8988T (cell line): Measurements from ENCODE around the gene OR2AT4.
"Not testable (repeated sequence)": the region's sequence is repeated elsewhere in the genome, so short reads cannot be mapped to it uniquely, and the experiment has no call there.

Source experiments
- DNase-seq: peaks from one replicate; pipeline ENCODE4 v3.0.0; 2011

Gene OR2AT4

GRCh38 chr11:75063741-75064314 lies 32.8 kb downstream of the OR2AT4 start:
- no peak for DNase-seq

GRCh38 chr11:75059299-75059698 lies 37.4 kb downstream of the OR2AT4 start:
- DNase-seq, result no peak

GRCh38 chr11:75056814-75057213 lies 39.9 kb downstream of the OR2AT4 start:
- DNase-seq, result no peak

- DNase-seq, result no peak
Measured at GRCh38 chr11:75055511-75055910, 41.2 kb downstream of the OR2AT4 start.

- no peak for DNase-seq
Measured at GRCh38 chr11:75052457-75052856, 44.2 kb downstream of the OR2AT4 start.

- no peak for DNase-seq
Measured at GRCh38 chr11:75051043-75051442, 45.6 kb downstream of the OR2AT4 start.

GRCh38 chr11:75050516-75050915 lies 46.2 kb downstream of the OR2AT4 start:
- no peak for DNase-seq

GRCh38 chr11:75049501-75050266 lies 47.0 kb downstream of the OR2AT4 start:
- not testable (repeated sequence) for DNase-seq

GRCh38 chr11:75047191-75047590 lies 49.5 kb downstream of the OR2AT4 start:
- DNase-seq, result no peak

GRCh38 chr11:75046668-75047067 lies 50.0 kb downstream of the OR2AT4 start:
- DNase-seq, result not testable (repeated sequence)

GRCh38 chr11:75044381-75045170 lies 52.1 kb downstream of the OR2AT4 start:
- not testable (repeated sequence) for DNase-seq

GRCh38 chr11:75041821-75042220 lies 54.9 kb downstream of the OR2AT4 start:
- not testable (repeated sequence) for DNase-seq

- no peak for DNase-seq
Measured at GRCh38 chr11:75041263-75041662, 55.4 kb downstream of the OR2AT4 start.

- no peak for DNase-seq
Measured at GRCh38 chr11:75040167-75040770, 56.4 kb downstream of the OR2AT4 start.

GRCh38 chr11:75035911-75036565 lies 60.6 kb downstream of the OR2AT4 start:
- DNase-seq, result no peak

GRCh38 chr11:75035256-75035655 lies 61.4 kb downstream of the OR2AT4 start:
- no peak for DNase-seq

GRCh38 chr11:75033916-75034315 lies 62.8 kb downstream of the OR2AT4 start:
- no peak for DNase-seq

- no peak for DNase-seq
Measured at GRCh38 chr11:75032550-75032935, 64.1 kb downstream of the OR2AT4 start.

- peak; percentile 67 for DNase-seq
Measured at GRCh38 chr11:75031771-75032549, 64.7 kb downstream of the OR2AT4 start.
